WTC11 (cell line): ENCODE measurements around the gene GOLGA6L10.

ENCODE experiments used
- NR3C1 ChIP-seq: sonication (generic); formaldehyde crosslinking; conservative IDR thresholded peaks from 2 replicates; pipeline ENCODE4 v1.8.1; 2023; ENCODE audit warnings: low read depth, mild to moderate bottlenecking, missing genetic modification reagents
- ZNF138 ChIP-seq: sonication (generic); formaldehyde crosslinking; conservative IDR thresholded peaks from 2 replicates; pipeline ENCODE4 v1.8.1; 2022; ENCODE audit warnings: mild to moderate bottlenecking, moderate library complexity, missing genetic modification reagents
- TF ChIP-seq, protein P1 (sequence below): fragments of 200-600 bp; IDR thresholded peaks from 2 replicates; pipeline ENCODE4 v1.8.0; 2022; ENCODE audit warnings: antibody characterized with exemption

- TF ChIP-seq, protein P1, sequence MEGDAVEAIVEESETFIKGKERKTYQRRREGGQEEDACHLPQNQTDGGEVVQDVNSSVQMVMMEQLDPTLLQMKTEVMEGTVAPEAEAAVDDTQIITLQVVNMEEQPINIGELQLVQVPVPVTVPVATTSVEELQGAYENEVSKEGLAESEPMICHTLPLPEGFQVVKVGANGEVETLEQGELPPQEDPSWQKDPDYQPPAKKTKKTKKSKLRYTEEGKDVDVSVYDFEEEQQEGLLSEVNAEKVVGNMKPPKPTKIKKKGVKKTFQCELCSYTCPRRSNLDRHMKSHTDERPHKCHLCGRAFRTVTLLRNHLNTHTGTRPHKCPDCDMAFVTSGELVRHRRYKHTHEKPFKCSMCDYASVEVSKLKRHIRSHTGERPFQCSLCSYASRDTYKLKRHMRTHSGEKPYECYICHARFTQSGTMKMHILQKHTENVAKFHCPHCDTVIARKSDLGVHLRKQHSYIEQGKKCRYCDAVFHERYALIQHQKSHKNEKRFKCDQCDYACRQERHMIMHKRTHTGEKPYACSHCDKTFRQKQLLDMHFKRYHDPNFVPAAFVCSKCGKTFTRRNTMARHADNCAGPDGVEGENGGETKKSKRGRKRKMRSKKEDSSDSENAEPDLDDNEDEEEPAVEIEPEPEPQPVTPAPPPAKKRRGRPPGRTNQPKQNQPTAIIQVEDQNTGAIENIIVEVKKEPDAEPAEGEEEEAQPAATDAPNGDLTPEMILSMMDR: no peak
- TF ChIP-seq NR3C1 (CRISPR knock-in tag): no peak
- no peak for TF ChIP-seq ZNF138 (CRISPR knock-in tag)
Observed at GRCh38 chr15:82312586-82313349, 36.5 kb downstream of the GOLGA6L10 start.
